ENCODE measurements around the gene CALHM6. TPM values are rescaled to one million over a fixed set of nuclear protein-coding genes. Genes with fewer than 3 reads are reported as not detected.

CALHM6 gene
- total RNA-seq, 1 experiment from 2014 or later: 0.44 TPM

DNA sequence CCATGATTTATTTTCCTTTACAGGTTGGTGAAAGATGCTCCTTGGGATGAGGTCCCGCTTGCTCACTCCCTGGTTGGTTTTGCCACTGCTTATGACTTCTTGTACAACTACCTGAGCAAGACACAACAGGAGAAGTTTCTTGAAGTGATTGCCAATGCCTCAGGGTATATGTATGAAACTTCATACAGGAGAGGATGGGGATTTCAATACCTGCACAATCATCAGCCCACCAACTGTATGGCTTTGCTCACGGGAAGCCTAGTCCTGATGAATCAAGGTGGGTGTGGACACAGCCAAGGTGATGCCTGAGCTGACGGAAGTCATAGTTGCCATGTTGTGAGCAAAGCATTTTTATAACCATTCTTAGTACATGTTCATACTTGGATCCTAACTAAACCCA is 34.6 kb upstream of the CALHM6 start (continued):
- TF ChIP-seq SOX15 (CRISPR knock-in tag; IDR thresholded peaks at IDR 0.05) (no peak), ETV6 (CRISPR knock-in tag; IDR thresholded peaks at IDR 0.05) (no peak)

DNA sequence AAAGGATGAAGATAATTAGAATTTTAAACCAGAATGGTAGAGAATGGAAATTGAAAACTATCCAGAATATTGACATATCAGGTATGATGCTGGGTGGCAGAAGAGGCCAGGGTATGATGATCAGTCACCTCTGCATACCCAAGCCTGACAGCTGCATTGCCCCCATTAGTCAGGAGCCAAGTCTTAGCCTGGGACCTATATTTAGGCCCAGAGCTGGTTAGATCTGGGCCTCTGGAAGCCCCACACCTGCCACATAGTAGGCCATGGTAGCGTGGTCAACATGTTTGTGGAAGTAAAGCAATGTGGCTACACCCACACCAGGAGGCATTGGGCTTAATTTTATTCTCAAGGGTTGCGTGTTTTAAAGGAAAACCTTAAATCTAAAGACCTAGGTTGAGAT is 32.1 kb upstream of the CALHM6 start:
- no peak overlapping the region for H3K4me3 Mint-ChIP-seq
- ATAC-seq: no peak
- ChIA-PET POLR2A (no interaction called here), CTCF (no interaction called here)
- DNase-seq (ENCODE audit: low spot score): no peak
- peaks cover 51% of the 10 kb centered on the region for H3K4me1 Mint-ChIP-seq
- no peaks in the 10 kb centered on the region for H3K9me3 Mint-ChIP-seq
- peak overlapping the region; percentile 29 for H3K27ac Mint-ChIP-seq
- H3K27me3 Mint-ChIP-seq (ENCODE audit: low read depth): no peaks in the 10 kb centered on the region
- peaks cover 29% of the 10 kb centered on the region for H3K36me3 Mint-ChIP-seq
- TF ChIP-seq FOXK1 (CRISPR knock-in tag; IDR thresholded peaks at IDR 0.05) (no peak), ZNF232 (CRISPR knock-in tag; IDR thresholded peaks at IDR 0.05) (no peak)
- TF ChIP-seq, protein P1, sequence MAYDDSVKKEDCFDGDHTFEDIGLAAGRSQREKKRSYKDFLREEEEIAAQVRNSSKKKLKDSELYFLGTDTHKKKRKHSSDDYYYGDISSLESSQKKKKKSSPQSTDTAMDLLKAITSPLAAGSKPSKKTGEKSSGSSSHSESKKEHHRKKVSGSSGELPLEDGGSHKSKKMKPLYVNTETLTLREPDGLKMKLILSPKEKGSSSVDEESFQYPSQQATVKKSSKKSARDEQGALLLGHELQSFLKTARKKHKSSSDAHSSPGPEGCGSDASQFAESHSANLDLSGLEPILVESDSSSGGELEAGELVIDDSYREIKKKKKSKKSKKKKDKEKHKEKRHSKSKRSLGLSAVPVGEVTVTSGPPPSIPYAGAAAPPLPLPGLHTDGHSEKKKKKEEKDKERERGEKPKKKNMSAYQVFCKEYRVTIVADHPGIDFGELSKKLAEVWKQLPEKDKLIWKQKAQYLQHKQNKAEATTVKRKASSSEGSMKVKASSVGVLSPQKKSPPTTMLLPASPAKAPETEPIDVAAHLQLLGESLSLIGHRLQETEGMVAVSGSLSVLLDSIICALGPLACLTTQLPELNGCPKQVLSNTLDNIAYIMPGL (CRISPR knock-in tag; IDR thresholded peaks at IDR 0.05): no peak

DNA sequence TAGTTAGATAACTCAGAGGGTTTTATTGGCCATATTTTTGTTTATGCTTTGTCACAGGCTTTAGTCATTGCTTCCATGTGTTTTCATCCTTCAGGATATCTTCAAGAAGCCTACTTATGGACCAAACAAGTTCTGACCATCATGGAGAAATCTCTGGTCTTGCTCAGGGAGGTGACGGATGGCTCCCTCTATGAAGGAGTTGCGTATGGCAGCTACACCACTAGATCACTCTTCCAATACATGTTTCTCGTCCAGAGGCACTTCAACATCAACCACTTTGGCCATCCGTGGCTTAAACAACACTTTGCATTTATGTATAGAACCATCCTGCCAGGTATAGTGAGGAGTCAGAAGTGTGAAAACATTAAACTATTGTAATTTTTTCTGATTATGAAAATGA is 30.3 kb upstream of the CALHM6 start:
- H3K4me3 Mint-ChIP-seq: no peak overlapping the region
- H3K27me3 Mint-ChIP-seq (ENCODE audit: low read depth): no peaks in the 10 kb centered on the region
- peak overlapping the region; percentile 87 for H3K27ac Mint-ChIP-seq
- H3K36me3 Mint-ChIP-seq: peaks cover 33% of the 10 kb centered on the region
- peak; percentile 55; the same call in 1 of the 2 replicates for ATAC-seq
- H3K9me3 Mint-ChIP-seq: no peaks in the 10 kb centered on the region
- H3K4me1 Mint-ChIP-seq: peaks cover 37% of the 10 kb centered on the region
- ChIA-PET POLR2A (no interaction called here), CTCF (interaction anchor here (0.7 to 5.0 kb wide), 3 partner anchors 9 to 162 kb away, joined by 5 to 29 read pairs (median 7); no protein-coding TSS in a partner anchor)
- TF ChIP-seq, protein P2, sequence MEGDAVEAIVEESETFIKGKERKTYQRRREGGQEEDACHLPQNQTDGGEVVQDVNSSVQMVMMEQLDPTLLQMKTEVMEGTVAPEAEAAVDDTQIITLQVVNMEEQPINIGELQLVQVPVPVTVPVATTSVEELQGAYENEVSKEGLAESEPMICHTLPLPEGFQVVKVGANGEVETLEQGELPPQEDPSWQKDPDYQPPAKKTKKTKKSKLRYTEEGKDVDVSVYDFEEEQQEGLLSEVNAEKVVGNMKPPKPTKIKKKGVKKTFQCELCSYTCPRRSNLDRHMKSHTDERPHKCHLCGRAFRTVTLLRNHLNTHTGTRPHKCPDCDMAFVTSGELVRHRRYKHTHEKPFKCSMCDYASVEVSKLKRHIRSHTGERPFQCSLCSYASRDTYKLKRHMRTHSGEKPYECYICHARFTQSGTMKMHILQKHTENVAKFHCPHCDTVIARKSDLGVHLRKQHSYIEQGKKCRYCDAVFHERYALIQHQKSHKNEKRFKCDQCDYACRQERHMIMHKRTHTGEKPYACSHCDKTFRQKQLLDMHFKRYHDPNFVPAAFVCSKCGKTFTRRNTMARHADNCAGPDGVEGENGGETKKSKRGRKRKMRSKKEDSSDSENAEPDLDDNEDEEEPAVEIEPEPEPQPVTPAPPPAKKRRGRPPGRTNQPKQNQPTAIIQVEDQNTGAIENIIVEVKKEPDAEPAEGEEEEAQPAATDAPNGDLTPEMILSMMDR (IDR thresholded peaks at IDR 0.05): no peak
- TF ChIP-seq, protein P1 (CRISPR knock-in tag; IDR thresholded peaks at IDR 0.05): no peak
- no peak for TF ChIP-seq ZNF138 (CRISPR knock-in tag; conservative IDR thresholded peaks at IDR 0.05)
- no peak for TF ChIP-seq TCF7 (CRISPR knock-in tag; IDR thresholded peaks at IDR 0.05; ENCODE audit: low read depth)
- no peak for TF ChIP-seq IRF2 (CRISPR knock-in tag; IDR thresholded peaks at IDR 0.05; ENCODE audit: borderline replicate concordance, low read depth)
- DNase-seq (ENCODE audit: low spot score): no peak

DNA sequence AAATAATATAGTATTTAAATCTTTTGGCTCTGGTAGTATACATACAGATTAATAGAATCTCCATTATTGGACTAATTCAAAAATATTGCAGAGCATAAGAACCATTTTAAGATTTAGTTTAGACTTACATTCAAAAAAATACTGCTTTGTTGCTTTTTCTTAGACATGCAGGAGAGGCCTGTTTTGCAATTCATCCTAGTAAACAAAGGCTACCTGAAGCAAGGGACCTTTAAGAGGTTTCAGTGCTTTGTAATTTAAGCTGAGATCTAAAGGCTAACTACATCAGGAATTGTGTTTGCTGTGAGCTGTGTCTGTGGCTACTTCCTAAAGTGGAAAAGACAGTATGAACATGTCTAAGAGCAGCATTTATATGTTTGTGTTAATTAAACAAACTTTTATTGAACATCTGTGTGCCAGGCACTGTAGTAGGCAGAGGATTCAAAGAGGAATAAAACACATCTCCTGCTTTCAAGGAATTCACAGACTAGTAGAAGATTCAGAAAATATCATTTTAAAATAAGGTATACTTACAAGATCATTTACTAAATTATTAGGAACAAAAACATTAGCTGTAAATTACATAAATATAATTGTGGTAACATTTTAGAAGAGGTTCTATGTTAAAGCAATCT is 29.1 kb upstream of the CALHM6 start:
- Mint-ChIP-seq H3K36me3 (peaks cover 27% of the 10 kb centered on the region), H3K4me3 (peak overlapping the region; percentile 41; the same call in 1 of the 2 replicates), H3K27me3 (ENCODE audit: low read depth) (no peaks in the 10 kb centered on the region), H3K9me3 (no peaks in the 10 kb centered on the region), H3K27ac (peak overlapping the region; percentile 97), H3K4me1 (peaks cover 30% of the 10 kb centered on the region)
- POLR2A ChIA-PET: interaction anchor here (1.2 kb wide), 1 partner anchor 16 kb away, joined by 3 read pairs; no protein-coding TSS in a partner anchor
- ATAC-seq: peak; percentile 94
- CTCF ChIA-PET: interaction anchor here (0.7 to 5.0 kb wide), 5 partner anchors 8 to 164 kb away, joined by 3 to 29 read pairs (median 5); no protein-coding TSS in a partner anchor
- DNase-seq (ENCODE audit: low spot score): no peak
- no peak for TF ChIP-seq ATF1 (CRISPR knock-in tag; IDR thresholded peaks at IDR 0.05)
- TF ChIP-seq JUN (CRISPR knock-in tag; IDR thresholded peaks at IDR 0.05): no peak
- TF ChIP-seq, protein P3, sequence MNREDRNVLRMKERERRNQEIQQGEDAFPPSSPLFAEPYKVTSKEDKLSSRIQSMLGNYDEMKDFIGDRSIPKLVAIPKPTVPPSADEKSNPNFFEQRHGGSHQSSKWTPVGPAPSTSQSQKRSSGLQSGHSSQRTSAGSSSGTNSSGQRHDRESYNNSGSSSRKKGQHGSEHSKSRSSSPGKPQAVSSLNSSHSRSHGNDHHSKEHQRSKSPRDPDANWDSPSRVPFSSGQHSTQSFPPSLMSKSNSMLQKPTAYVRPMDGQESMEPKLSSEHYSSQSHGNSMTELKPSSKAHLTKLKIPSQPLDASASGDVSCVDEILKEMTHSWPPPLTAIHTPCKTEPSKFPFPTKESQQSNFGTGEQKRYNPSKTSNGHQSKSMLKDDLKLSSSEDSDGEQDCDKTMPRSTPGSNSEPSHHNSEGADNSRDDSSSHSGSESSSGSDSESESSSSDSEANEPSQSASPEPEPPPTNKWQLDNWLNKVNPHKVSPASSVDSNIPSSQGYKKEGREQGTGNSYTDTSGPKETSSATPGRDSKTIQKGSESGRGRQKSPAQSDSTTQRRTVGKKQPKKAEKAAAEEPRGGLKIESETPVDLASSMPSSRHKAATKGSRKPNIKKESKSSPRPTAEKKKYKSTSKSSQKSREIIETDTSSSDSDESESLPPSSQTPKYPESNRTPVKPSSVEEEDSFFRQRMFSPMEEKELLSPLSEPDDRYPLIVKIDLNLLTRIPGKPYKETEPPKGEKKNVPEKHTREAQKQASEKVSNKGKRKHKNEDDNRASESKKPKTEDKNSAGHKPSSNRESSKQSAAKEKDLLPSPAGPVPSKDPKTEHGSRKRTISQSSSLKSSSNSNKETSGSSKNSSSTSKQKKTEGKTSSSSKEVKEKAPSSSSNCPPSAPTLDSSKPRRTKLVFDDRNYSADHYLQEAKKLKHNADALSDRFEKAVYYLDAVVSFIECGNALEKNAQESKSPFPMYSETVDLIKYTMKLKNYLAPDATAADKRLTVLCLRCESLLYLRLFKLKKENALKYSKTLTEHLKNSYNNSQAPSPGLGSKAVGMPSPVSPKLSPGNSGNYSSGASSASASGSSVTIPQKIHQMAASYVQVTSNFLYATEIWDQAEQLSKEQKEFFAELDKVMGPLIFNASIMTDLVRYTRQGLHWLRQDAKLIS (CRISPR knock-in tag; IDR thresholded peaks at IDR 0.05; ENCODE audit: borderline replicate concordance): no peak
- TF ChIP-seq NR2C2 (CRISPR knock-in tag; IDR thresholded peaks at IDR 0.05): no peak
- no peak for TF ChIP-seq FOXP1 (CRISPR knock-in tag; IDR thresholded peaks at IDR 0.05; ENCODE audit: borderline replicate concordance)
- TF ChIP-seq, protein P4, sequence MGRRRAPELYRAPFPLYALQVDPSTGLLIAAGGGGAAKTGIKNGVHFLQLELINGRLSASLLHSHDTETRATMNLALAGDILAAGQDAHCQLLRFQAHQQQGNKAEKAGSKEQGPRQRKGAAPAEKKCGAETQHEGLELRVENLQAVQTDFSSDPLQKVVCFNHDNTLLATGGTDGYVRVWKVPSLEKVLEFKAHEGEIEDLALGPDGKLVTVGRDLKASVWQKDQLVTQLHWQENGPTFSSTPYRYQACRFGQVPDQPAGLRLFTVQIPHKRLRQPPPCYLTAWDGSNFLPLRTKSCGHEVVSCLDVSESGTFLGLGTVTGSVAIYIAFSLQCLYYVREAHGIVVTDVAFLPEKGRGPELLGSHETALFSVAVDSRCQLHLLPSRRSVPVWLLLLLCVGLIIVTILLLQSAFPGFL (CRISPR knock-in tag; IDR thresholded peaks at IDR 0.05; ENCODE audit: borderline replicate concordance): no peak
- no peak for TF ChIP-seq GTF2I (CRISPR knock-in tag; conservative IDR thresholded peaks at IDR 0.05)
- TF ChIP-seq, protein P5, sequence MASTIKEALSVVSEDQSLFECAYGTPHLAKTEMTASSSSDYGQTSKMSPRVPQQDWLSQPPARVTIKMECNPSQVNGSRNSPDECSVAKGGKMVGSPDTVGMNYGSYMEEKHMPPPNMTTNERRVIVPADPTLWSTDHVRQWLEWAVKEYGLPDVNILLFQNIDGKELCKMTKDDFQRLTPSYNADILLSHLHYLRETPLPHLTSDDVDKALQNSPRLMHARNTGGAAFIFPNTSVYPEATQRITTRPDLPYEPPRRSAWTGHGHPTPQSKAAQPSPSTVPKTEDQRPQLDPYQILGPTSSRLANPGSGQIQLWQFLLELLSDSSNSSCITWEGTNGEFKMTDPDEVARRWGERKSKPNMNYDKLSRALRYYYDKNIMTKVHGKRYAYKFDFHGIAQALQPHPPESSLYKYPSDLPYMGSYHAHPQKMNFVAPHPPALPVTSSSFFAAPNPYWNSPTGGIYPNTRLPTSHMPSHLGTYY (CRISPR knock-in tag; IDR thresholded peaks at IDR 0.05): no peak
- no peak for TF ChIP-seq CBFB (CRISPR knock-in tag; IDR thresholded peaks at IDR 0.05; ENCODE audit: low read depth)
